Bronchial epithelial cell (primary cell): ENCODE measurements around the gene PAX7. TPM values are rescaled to one million over a fixed set of nuclear protein-coding genes. Genes with fewer than 3 reads are reported as not detected.

Source experiments
- DNase-seq: peaks from one replicate; pipeline ENCODE4 v3.0.0-alpha.2; 2010; ENCODE audit warnings: low read depth
- FAIRE-seq: peaks from 2 replicates; lab custom pipeline; 2011; peaks lifted over from hg19 to GRCh38; lab: Jason Lieb, UNC
- H3K27me3 ChIP-seq: 2 replicates; pipeline ENCODE4 v1.5.1; 2011; ENCODE audit warnings: low read length; ENCODE audit not compliant: control insufficient read depth, insufficient read depth
- H3K36me3 ChIP-seq: 2 replicates; pipeline ENCODE4 v1.5.1; 2011; ENCODE audit warnings: low read length; ENCODE audit not compliant: control insufficient read depth, insufficient read depth
- H3K4me3 ChIP-seq: 2 replicates; pipeline ENCODE4 v1.5.1; 2011; ENCODE audit warnings: mild to moderate bottlenecking, low read depth, low read length, control low read depth
- total RNA-seq: library from RNA; depleted of rRNA; stranded (reverse); fragments of >200 nt; gene quantifications from 2 replicates; pipeline ENCODE4 v1.2.1, GENCODE V29; 2014
- TF ChIP-seq, protein P1 (sequence below): IDR thresholded peaks from 2 replicates; pipeline ENCODE4 v1.5.1; 2011; ENCODE audit warnings: mild to moderate bottlenecking, moderate library complexity, low read length, control low read depth, inconsistent platforms; ENCODE audit not compliant: insufficient read depth, severe bottlenecking

PAX7 gene
- total RNA-seq, 1 donor from 2014 or later: not detected

DNA sequence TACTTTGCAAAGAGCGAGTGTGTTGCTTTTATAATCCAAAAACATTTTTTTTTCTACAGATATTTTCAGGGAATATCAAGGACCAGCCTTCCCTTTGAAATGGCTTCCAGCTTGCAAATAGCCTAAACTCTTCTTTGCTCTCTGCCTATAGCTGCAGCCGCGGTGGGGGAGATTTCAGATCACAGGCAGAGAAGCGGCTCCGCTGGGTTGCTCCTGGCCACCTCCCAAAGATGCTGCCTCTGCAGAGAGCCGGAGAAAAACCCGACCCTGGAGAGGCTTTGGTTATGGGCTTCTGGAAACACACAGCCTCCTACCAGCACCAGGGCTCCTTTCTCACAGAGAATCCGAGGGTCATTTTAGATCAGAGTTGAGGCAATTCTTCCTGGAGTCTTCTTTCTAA, 18.6 kb upstream of the PAX7 start:
- no peak for FAIRE-seq
- Histone ChIP-seq H3K4me3 (no peak overlapping the region), H3K36me3 (no peaks in the 10 kb centered on the region), H3K27me3 (peaks cover 3% of the 10 kb centered on the region)
- TF ChIP-seq, protein P1, sequence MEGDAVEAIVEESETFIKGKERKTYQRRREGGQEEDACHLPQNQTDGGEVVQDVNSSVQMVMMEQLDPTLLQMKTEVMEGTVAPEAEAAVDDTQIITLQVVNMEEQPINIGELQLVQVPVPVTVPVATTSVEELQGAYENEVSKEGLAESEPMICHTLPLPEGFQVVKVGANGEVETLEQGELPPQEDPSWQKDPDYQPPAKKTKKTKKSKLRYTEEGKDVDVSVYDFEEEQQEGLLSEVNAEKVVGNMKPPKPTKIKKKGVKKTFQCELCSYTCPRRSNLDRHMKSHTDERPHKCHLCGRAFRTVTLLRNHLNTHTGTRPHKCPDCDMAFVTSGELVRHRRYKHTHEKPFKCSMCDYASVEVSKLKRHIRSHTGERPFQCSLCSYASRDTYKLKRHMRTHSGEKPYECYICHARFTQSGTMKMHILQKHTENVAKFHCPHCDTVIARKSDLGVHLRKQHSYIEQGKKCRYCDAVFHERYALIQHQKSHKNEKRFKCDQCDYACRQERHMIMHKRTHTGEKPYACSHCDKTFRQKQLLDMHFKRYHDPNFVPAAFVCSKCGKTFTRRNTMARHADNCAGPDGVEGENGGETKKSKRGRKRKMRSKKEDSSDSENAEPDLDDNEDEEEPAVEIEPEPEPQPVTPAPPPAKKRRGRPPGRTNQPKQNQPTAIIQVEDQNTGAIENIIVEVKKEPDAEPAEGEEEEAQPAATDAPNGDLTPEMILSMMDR: no peak
- DNase-seq: no peak

DNA sequence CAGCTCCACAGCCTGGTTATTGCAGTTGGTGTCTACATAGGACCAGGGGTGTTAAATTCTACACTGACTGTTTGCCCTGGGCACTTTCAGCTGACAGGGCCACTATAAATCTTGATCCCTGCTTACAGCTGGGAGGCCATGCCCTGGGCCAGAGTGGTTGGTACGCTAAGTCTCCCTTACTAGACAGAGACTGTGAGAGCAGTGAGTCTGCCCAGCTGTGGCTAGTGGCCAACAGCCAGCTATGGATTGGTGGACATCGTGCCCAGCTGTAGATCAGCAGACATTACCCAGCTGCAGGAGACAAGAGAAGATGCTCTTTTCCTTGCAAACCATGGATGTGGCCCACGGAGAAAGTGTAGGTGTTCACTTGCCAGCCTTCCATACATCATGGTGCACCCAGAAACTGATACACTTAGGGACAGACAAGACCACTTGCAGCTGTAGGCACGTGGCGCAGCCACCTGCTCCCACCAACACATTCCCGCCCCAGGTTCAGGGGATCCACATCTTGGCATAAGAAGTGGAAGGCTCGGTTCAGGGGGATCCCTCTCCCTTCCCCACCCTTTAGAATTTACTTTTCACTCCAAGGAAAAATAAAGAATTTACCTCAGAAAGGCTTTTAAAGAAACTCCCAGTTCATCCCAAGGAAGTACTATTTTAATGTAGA, 16.4 kb upstream of the PAX7 start:
- H3K4me3 ChIP-seq: no peak overlapping the region
- DNase-seq (no peak), FAIRE-seq (no peak)
- peaks cover 3% of the 10 kb centered on the region for H3K27me3 ChIP-seq
- TF ChIP-seq, protein P1: no peak
- H3K36me3 ChIP-seq: no peaks in the 10 kb centered on the region

- TF ChIP-seq, protein P1: no peak
- DNase-seq: peak; percentile 84
- no peak overlapping the region for H3K4me3 ChIP-seq
- H3K27me3 ChIP-seq: peaks cover 4% of the 10 kb centered on the region
- FAIRE-seq: no peak
- H3K36me3 ChIP-seq: no peaks in the 10 kb centered on the region
These were observed 11.8 kb upstream of the PAX7 start for GRCh38 chr1:18618546-18619466.

DNA sequence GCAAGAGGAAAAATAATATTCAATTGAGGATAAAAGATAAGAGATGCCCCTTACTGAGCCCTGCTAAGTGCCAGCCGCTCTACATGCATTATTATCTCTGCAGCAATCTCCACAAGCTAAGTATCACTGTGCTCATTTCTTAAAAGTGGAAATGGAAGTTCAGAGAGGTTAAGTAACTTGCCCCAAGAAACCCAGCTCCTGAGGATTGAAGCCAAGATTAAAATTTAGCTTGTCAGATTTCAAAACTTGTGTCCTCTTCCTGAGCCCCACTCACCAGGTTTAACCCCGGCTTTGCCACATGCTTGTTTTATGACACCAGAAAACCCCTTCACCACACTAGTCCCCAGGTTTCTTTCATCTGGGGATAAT, 11.2 kb upstream of the PAX7 start:
- TF ChIP-seq, protein P1: no peak
- FAIRE-seq: no peak
- H3K27me3 ChIP-seq: peaks cover 2% of the 10 kb centered on the region

GRCh38 chr1:18628511-18628910, 2.1 kb upstream of the PAX7 start:
- Histone ChIP-seq H3K4me3 (no peak overlapping the region), H3K27me3 (peaks cover 50% of the 10 kb centered on the region), H3K36me3 (no peaks in the 10 kb centered on the region)
- DNase-seq: no peak
- TF ChIP-seq, protein P1: no peak
- FAIRE-seq: peak; percentile 40

More for the DNA sequence above, 11.2 kb upstream of the PAX7 start:
- DNase-seq: no peak
- Histone ChIP-seq H3K4me3 (no peak overlapping the region), H3K36me3 (no peaks in the 10 kb centered on the region)
